NCI-H526 treated with DMSO at 0.1 percent for 48 hours (cell line): ENCODE results near the gene DIP2B.

Source experiments
- DNase-seq: peaks from one replicate; lab custom pipeline; 2025; lab: John Stamatoyannopoulos, UW

The DIP2B gene

DNA sequence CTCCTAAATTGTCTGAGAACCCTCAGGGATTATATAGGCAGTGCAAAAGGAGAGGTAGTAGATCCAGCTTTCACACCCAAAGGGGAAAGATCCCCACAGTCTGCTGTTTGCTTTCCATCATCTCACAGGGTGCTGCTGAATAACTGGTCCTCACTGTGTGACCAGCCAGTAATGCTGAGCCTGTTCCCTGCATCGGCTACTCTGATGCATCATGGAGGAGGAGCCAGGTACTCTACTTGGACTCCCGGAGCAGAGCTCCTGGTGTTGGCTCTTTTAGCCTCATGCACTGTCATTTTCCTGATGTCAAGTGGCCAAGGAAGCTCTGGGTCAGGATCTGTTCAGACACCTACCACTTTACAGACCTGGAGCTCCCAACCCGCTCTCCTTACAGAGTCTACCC lies 131.7 kb downstream of the DIP2B start:
- DNase-seq = peak; percentile 44

GRCh38 chr12:50637870-50638481 lies 133.2 kb downstream of the DIP2B start:
- DNase-seq = peak; percentile 57

- DNase-seq = no peak
These were observed 133.7 kb downstream of the DIP2B start for GRCh38 chr12:50638482-50638880.

GRCh38 chr12:50639721-50640120 lies 134.9 kb downstream of the DIP2B start:
- no peak for DNase-seq

GRCh38 chr12:50640321-50640939 lies 135.6 kb downstream of the DIP2B start:
- DNase-seq = no peak

- DNase-seq = no peak
These were observed 136.8 kb downstream of the DIP2B start for GRCh38 chr12:50641566-50641965.

DNA sequence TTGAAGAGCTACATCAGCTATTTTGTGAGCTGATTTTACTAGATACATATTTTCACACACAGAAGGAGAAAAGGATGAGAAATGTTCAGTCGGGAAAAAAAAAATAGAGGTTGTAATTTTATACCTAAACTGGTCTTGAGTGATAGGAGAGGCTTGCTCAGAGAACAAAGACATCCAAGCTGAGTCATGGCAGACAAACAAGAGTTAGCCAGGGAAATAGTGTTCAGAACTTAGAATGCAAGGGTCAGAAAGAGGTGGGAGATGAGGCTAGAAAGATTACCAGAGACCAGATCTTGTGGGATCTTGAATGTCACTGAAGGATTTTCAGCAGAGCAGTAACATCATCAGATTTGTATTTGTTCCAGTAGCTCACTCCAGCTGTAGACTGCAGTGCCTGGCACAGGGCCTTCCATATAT lies 137.3 kb downstream of the DIP2B start:
- no peak for DNase-seq

- DNase-seq = no peak
These were observed 138.0 kb downstream of the DIP2B start for GRCh38 chr12:50642761-50643160.

DNA sequence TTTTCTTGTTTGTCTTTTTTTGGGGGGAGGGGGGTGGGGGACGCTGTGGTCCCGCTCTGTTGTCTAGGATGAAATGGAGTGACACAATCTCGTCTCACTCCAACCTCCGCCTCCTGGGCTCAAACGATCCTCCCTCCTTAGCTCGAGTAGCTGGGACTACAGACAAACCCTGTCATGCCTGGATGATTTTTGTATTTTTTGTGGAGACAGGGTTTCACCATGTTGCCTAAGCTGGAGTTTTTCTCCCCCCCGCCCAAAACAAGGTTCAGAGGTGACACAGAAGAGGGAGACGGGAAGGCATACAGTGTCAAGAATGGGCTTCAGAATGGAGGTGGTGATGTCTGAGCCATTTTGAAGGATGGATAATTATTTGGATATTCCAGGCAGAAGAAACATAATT lies 142.2 kb downstream of the DIP2B start:
- peak; percentile 50 for DNase-seq

- no peak for DNase-seq
These were observed 142.7 kb downstream of the DIP2B start for GRCh38 chr12:50647479-50647878.

GRCh38 chr12:50650285-50650684 lies 145.5 kb downstream of the DIP2B start:
- DNase-seq = no peak

GRCh38 chr12:50655374-50655921 lies 150.7 kb downstream of the DIP2B start:
- DNase-seq = no peak

DNA sequence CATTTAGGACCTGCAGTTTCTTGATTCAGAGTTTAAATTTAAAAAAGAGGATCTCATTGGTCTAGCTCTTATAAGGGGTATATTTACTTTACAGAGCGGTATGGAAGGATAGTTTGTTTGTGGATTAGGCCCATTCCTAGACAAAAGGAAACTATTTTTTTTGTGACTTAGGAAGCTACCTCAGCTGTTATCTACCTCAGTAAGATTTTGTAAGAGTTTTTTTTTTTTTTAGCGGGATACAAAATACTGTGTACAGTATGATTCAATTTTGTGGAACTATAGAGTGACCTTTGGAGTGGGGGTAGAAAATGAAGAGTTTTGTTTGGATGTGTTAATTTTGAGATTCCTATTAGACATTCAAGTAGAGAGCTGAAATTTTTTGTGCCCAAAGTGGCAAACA lies 154.5 kb downstream of the DIP2B start:
- no peak for DNase-seq

DNA sequence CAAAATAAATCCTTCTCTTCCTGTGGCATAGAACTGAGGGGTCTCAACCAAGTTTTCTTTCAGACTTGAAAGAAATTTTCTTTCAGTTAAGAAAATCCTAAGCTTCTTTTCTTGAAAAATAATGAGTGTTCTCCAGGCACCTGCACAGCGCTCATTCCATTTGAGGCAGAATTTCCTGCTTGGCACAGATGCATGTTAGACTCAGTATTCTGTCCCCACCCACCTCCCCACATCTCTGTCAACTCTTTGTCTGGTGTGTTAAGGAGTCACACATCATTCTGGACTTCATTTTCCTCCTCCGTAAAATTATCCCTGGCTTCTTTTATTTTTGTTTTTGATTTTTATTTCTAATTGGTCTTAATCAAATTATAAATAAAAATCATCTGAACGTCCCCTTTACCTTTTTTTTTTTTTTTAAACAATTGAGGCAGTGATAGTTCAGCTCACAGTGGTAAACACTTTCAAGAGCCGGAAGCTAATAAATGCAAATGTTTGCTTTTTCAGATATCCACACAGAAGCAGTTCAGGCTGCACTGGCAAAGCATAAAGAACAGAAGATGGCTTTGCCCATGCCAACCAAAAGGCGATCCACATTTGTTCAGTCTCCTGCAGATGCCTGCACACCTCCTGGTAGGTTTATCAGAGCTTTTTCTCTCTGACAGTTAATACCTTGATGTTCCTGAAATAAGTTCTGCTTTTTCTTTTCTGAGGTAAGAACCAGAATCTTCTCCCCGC lies 155.1 kb downstream of the DIP2B start:
- DNase-seq = peak; percentile 72

- no peak for DNase-seq
These were observed 155.6 kb downstream of the DIP2B start for GRCh38 chr12:50660425-50660822.

DNA sequence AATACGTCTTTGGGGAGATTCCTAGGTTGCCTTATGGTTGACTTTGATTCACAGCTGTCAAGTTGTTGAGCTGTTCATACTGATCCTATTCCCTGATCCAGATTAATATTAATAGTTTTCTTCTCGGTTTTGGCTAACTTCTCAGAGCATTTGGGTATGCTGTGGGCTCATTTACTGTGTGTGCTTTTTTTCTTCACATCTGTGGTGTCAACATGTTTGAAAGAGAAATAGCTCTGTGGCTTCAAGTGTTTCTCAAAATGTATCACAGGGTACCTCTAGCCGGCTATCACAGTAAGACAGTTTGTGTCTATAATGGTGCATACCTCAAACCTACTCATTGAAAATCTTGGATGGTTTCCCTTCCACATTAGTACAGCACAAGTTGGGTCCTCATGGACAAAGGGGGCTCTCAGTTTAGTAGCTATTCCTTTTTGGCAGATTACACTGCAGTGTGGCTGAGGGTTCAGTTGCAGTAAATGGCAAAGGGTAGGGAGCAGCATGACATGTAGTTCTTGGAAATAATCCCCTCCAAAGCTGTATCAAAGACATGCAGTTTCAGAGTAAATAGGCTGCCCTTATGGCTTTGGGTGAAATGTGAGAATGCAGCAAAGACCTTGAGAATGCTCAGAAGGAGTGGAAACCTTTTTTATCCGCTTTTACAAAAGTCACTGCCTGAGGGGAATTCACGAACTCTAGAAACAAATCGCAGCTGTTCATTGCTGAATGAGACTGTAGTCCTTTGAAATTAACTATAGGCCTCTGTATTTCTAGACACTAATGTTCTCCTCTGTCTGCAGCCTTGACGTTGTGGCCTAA lies 156.7 kb downstream of the DIP2B start:
- no peak for DNase-seq

DNA sequence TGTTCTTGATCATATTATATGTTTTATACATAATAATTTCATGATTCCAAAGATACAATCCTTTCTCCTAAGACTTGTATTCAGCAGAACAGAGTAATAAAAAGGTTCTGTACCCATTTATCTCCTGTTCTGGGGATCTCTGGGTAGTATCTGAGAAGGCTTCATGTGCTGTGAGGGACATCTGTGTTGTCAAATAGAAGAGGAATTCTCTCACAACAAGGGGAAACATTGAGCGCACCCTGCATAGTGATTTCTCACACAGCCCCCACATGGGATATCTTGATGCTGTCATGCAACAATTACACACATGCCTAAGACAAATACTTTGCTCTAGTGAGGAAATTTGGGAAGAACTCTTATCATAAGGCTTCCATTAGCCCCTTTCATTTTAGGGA lies 157.3 kb downstream of the DIP2B start:
- no peak for DNase-seq

- no peak for DNase-seq
These were observed 160.4 kb downstream of the DIP2B start for GRCh38 chr12:50665170-50665569.

DNA sequence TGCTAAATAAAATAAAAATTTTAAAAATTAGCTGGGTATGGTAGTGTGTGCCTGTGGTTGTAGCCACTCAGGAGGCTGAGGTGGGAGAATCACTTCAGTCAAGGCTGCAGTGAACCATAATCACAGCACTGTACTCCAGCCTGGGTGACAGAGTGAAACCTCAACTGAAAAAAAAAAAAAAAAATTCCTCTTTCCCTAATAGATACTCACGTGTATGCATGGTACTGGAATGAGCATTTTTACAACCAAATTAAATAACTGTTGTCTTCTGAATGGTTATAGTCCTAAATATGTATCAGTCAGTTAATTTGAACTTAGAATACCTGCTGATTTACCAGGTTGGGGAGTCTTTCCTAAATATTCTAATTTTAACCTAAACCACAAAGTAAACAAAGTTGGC lies 160.8 kb downstream of the DIP2B start:
- no peak for DNase-seq

DNA sequence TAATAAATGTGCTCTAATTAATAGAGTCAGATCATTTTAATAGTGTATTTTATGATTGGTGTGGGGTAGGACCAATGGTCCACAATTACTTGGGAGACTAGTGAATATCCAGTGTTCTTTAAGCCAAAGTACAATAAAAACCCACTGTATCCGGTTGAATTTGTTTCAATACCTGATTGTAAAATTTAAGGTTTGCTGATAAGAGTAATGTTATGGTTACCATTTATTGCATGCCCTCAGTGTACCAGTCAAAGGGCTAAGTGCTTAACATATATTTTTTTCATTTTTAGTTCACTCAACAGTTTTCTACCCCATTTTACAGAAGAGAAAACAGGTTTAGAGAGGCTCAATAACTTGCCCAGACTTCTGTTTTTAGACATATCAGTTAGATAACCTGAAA lies 161.2 kb downstream of the DIP2B start:
- no peak for DNase-seq

DNA sequence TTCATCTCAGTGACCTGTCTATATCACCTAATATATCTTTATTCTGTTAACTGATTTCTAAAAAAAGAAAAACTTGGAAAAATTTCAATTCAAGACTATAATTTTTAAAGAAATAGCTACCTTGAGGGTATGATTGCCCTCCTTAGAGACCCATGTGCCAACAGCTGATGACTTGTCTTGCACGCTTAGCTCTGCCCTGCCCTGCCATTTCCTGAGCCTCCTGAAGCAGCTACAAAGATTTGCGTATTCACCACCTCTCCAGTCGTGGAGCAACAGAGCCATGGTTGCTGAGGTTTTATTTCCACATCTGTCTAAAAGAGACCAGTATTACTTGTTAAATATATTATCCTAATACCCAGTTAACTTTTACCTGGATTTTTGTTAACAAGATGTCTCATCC lies 167.4 kb downstream of the DIP2B start:
- no peak for DNase-seq

DNA sequence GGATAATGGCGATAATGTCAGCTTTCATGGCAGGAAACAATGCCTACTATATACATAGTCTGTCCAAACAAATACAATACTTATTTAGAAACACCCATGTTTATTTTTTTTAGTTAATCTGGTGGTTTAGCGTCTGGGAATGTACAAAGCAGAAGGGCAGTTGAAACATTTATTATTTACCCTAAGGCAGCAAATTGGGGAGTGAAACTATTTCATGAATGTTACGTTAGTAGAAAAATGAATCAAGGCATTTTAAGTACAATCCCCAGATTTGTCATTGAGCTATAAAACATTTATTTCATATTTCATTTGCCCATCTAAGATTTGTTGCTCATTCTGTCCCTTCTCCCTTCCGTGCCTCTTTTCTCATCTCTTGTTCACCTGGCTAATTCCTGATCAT lies 172.0 kb downstream of the DIP2B start:
- no peak for DNase-seq
